HepG2 (cell line): Measurements from ENCODE around the gene C5AR1. TPM values are rescaled to one million over a fixed set of nuclear protein-coding genes. Genes with fewer than 3 reads are reported as not detected.

Source experiments
- ARID5B ChIP-seq: IDR thresholded peaks from 2 replicates; pipeline ENCODE4 v1.4.0; 2020; ENCODE audit warnings: mild to moderate bottlenecking, missing genetic modification reagents
- CHD2 ChIP-seq: IDR thresholded peaks from 2 replicates; pipeline ENCODE4 v1.6.1; 2011; ENCODE audit warnings: low read depth, low read length, improper control_type of control experiment
- DRAP1 ChIP-seq: IDR thresholded peaks from 2 replicates; pipeline ENCODE4 v1.6.1; 2016; ENCODE audit warnings: missing genetic modification reagents, missing compliant biosample characterization
- EED ChIP-seq: sonication (generic); formaldehyde crosslinking; IDR thresholded peaks from 2 replicates; pipeline ENCODE4 v1.5.0; 2020; ENCODE audit warnings: mild to moderate bottlenecking, missing genetic modification reagents
- GATA4 ChIP-seq: sonication (generic); IDR thresholded peaks from 2 replicates; pipeline ENCODE4 v1.6.1; 2016; ENCODE audit warnings: antibody characterized with exemption, low read depth, borderline replicate concordance
- HOXA3 ChIP-seq: sonication (generic); formaldehyde crosslinking; IDR thresholded peaks from 2 replicates; pipeline ENCODE4 v1.5.0; 2020; ENCODE audit warnings: missing genetic modification reagents
- HOXA5 ChIP-seq: sonication (generic); formaldehyde crosslinking; IDR thresholded peaks from 2 replicates; pipeline ENCODE4 v1.4.0; 2020; ENCODE audit warnings: missing genetic modification reagents
- IKZF1 ChIP-seq: fragments of 450-650 bp; IDR thresholded peaks from 2 replicates; pipeline ENCODE4 v1.7.1; 2016
- KMT2A ChIP-seq: sonication (generic); formaldehyde crosslinking; IDR thresholded peaks from 2 replicates; pipeline ENCODE4 v1.4.0; 2020; ENCODE audit warnings: missing genetic modification reagents
- LCORL ChIP-seq, 2 experiments: fragments of 450-650 bp in 1 of 2; sonication (generic) in 1 of 2; formaldehyde crosslinking in 1 of 2; IDR thresholded peaks; 2 replicates each; pipeline versions ENCODE4 v1.5.0 to v1.6.1; 2017 to 2020; ENCODE audit warnings: antibody characterized with exemption in 1 of 2, missing genetic modification reagents in 1 of 2
- MBNL3 ChIP-seq: fragments of 250-450 bp; sonication (Bioruptor Pico); conservative IDR thresholded peaks from 2 replicates; pipeline ENCODE4 v1.8.0; 2022; ENCODE audit warnings: mild to moderate bottlenecking, inconsistent platforms
- MIXL1 ChIP-seq: IDR thresholded peaks from 2 replicates; pipeline ENCODE4 v1.6.1; 2016
- NRL ChIP-seq: sonication (generic); formaldehyde crosslinking; IDR thresholded peaks from 2 replicates; pipeline ENCODE4 v1.5.0; 2020; ENCODE audit warnings: missing genetic modification reagents, mild to moderate bottlenecking, moderate library complexity, borderline replicate concordance
- PAX8 ChIP-seq: sonication (generic); formaldehyde crosslinking; IDR thresholded peaks from 2 replicates; pipeline ENCODE4 v1.8.0; 2022; ENCODE audit warnings: mild to moderate bottlenecking, missing genetic modification reagents, borderline replicate concordance
- POLR2A ChIP-seq, 2 experiments: IDR thresholded peaks; 2 replicates each; pipeline ENCODE4 v1.6.1; 2011; ENCODE audit warnings: low read depth in 2 of 2, low read length in 2 of 2, mild to moderate bottlenecking in 1 of 2, moderate library complexity in 1 of 2; ENCODE audit not compliant: insufficient read depth in 1 of 2
- PRMT3 ChIP-seq: sonication (generic); formaldehyde crosslinking; IDR thresholded peaks from 2 replicates; pipeline ENCODE4 v1.8.1; 2022; ENCODE audit warnings: low read depth, mild to moderate bottlenecking, moderate library complexity, missing genetic modification reagents, borderline replicate concordance
- RFXAP ChIP-seq: sonication (generic); formaldehyde crosslinking; IDR thresholded peaks from 2 replicates; pipeline ENCODE4 v1.4.0; 2020; ENCODE audit warnings: missing genetic modification reagents, borderline replicate concordance
- SALL1 ChIP-seq: sonication (generic); formaldehyde crosslinking; IDR thresholded peaks from 2 replicates; pipeline ENCODE4 v1.8.0; 2022; ENCODE audit warnings: mild to moderate bottlenecking, missing genetic modification reagents
- SAP130 ChIP-seq: IDR thresholded peaks from 2 replicates; pipeline ENCODE4 v1.6.1; 2016; ENCODE audit warnings: low read depth
- ZNF441 ChIP-seq: sonication (generic); formaldehyde crosslinking; IDR thresholded peaks from 2 replicates; pipeline ENCODE4 v1.7.0; 2021; ENCODE audit warnings: missing genetic modification reagents, borderline replicate concordance
- ZNF749 ChIP-seq: sonication (generic); formaldehyde crosslinking; IDR thresholded peaks from 2 replicates; pipeline ENCODE4 v1.8.0; 2022; ENCODE audit warnings: mild to moderate bottlenecking, missing genetic modification reagents, moderate library complexity, borderline replicate concordance
- ZNF768 ChIP-seq: sonication (generic); formaldehyde crosslinking; IDR thresholded peaks from 2 replicates; pipeline ENCODE4 v1.4.0; 2020; ENCODE audit warnings: missing genetic modification reagents
- polyA plus RNA-seq, 8 experiments: library from polyadenylated mRNA; depleted of rRNA in 3 of 8; stranded (reverse) in 7 of 8; unstranded in 1 of 8; fragments of >200 nt; fragmentation: Illumina TruSeq in 4 of 8; extraction: Trizol in 4 of 8; gene quantifications; 2 replicates each; pipeline versions ENCODE4 v1.2.1 to v1.2.3, GENCODE V29; 2011 to 2016; ENCODE audit warnings: low read depth in 4 of 8, missing spikeins in 1 of 8, mixed read lengths in 1 of 8; ENCODE audit not compliant: insufficient read depth in 1 of 8
- total RNA-seq, 5 experiments: library from RNA; depleted of rRNA; stranded (reverse); fragments of >200 nt; fragmentation: Illumina TruSeq; extraction: Trizol; gene quantifications; 2 replicates each; pipeline ENCODE4 v1.2.3, GENCODE V29; 2016; ENCODE audit warnings: low read depth in 1 of 5
- TF ChIP-seq, protein P1 (sequence below): sonication (generic); formaldehyde crosslinking; IDR thresholded peaks from 2 replicates; pipeline ENCODE4 v1.4.0; 2020; ENCODE audit warnings: missing genetic modification reagents
- TF ChIP-seq, protein P2 (sequence below): sonication (generic); formaldehyde crosslinking; conservative IDR thresholded peaks from 2 replicates; pipeline ENCODE4 v1.8.0; 2022; ENCODE audit warnings: low read depth, missing genetic modification reagents

The C5AR1 gene
- total and polyA plus RNA-seq, 2 of the 13 experiments (the other 11 are each of a cell fraction or from before 2014, with no cell fraction given): 0.07 to 1.6 TPM

DNA sequence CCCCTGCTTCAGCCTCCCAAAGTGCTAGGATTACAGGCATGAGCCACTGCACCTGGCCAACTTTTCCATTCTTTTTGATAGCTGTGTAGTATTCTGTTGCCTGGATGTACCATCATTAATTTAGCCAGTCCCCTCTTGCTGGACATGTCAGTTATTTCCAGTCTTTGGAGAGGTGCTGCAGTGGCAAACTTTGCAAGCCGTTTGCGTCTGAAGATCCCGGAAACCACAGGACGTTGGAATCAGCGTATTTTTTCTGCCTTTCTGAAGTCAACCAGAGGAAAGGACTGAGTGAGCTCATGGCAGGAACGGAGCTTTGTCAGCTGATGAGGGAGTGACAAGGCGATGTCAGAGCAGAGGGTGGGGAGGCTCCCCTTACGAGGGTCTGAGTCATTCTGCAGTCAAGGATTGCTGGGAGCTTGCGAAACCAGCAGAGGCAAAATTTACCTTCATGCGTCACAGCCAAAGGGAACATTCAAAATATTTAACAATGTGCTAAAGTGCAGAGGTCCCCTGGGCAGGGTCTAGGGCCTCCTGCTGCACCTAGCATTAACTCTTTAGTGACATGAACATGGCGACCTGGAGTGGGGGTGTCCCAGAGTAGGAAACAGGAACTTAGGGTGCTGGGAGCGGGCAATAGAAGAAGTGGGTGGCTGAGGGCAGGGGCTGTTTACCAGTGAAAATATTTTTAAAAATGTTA, 5.6 kb downstream of the C5AR1 start (continued):
- TF ChIP-seq PRMT3 (CRISPR knock-in tag) (no peak), SALL1 (CRISPR knock-in tag) (peak; percentile 98), POLR2A (IDR thresholded peaks at IDR 0.05; ENCODE audit: insufficient read depth in 1 of 2, low read depth in 2 of 2, low read length in 2 of 2) (0 out of 4 replicates have a peak, but pooled peaks of 1 of the 2 experiments have one; percentile 26), PAX8 (CRISPR knock-in tag) (no peak), GATA4 (peak; percentile 37; the same call in 1 of the 2 replicates), LCORL (IDR thresholded peaks at IDR 0.05) (peak; percentile 97), LCORL (CRISPR knock-in tag; IDR thresholded peaks at IDR 0.05) (peak; percentile 99), ZNF441 (CRISPR knock-in tag) (no peak), HOXA3 (CRISPR knock-in tag) (peak; percentile 99), SAP130 (CRISPR knock-in tag) (peak; percentile 98), ARID5B (CRISPR knock-in tag) (peak; percentile 98), MBNL3 (CRISPR knock-in tag) (no peak), DRAP1 (CRISPR knock-in tag) (peak; percentile 43; the same call in 1 of the 2 replicates), IKZF1 (no peak), KMT2A (CRISPR knock-in tag) (no peak), ZNF749 (no peak), EED (CRISPR knock-in tag) (no peak), RFXAP (CRISPR knock-in tag) (peak; percentile 64), CHD2 (no peak), MIXL1 (CRISPR knock-in tag) (peak; percentile 70), NRL (CRISPR knock-in tag) (no peak), ZNF768 (CRISPR knock-in tag) (peak; percentile 33; the same call in 1 of the 2 replicates), HOXA5 (CRISPR knock-in tag) (peak; percentile 75)
- TF ChIP-seq, protein P1, sequence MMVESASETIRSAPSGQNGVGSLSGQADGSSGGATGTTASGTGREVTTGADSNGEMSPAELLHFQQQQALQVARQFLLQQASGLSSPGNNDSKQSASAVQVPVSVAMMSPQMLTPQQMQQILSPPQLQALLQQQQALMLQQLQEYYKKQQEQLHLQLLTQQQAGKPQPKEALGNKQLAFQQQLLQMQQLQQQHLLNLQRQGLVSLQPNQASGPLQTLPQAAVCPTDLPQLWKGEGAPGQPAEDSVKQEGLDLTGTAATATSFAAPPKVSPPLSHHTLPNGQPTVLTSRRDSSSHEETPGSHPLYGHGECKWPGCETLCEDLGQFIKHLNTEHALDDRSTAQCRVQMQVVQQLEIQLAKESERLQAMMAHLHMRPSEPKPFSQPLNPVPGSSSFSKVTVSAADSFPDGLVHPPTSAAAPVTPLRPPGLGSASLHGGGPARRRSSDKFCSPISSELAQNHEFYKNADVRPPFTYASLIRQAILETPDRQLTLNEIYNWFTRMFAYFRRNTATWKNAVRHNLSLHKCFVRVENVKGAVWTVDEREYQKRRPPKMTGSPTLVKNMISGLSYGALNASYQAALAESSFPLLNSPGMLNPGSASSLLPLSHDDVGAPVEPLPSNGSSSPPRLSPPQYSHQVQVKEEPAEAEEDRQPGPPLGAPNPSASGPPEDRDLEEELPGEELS: no peak; the same call in none of the 2 replicates
- TF ChIP-seq, protein P2, sequence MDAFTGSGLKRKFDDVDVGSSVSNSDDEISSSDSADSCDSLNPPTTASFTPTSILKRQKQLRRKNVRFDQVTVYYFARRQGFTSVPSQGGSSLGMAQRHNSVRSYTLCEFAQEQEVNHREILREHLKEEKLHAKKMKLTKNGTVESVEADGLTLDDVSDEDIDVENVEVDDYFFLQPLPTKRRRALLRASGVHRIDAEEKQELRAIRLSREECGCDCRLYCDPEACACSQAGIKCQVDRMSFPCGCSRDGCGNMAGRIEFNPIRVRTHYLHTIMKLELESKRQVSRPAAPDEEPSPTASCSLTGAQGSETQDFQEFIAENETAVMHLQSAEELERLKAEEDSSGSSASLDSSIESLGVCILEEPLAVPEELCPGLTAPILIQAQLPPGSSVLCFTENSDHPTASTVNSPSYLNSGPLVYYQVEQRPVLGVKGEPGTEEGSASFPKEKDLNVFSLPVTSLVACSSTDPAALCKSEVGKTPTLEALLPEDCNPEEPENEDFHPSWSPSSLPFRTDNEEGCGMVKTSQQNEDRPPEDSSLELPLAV (CRISPR knock-in tag): no peak
